Testis (tissue), 2 donors: Measurements from ENCODE around the gene APCDD1L.

Source experiments
- CTCF ChIP-seq, 3 experiments: fragments of 450-650 bp in 2 of 3; fragments of 200-600 bp in 1 of 3; sonication (generic) in 1 of 3; IDR thresholded peaks; one replicate each; pipeline ENCODE4 v1.5.1; 2016 to 2019; ENCODE audit warnings: antibody characterized with exemption in 3 of 3, mild to moderate bottlenecking in 2 of 3, moderate library complexity in 1 of 3
- POLR2A ChIP-seq: fragments of 450-650 bp; IDR thresholded peaks from one replicate; pipeline ENCODE4 v1.6.1; 2017; ENCODE audit warnings: antibody characterized with exemption, mild to moderate bottlenecking, moderate library complexity

GRCh38 chr20:58458342-58459057 lies 56.7 kb downstream of the APCDD1L start:
- TF ChIP-seq CTCF (IDR thresholded peaks at IDR 0.05): no peak
- TF ChIP-seq POLR2A: no peak
